Upper lobe of right lung (tissue), 1 donor: ENCODE measurements around the gene RBFOX1. TPM values are rescaled to one million over a fixed set of nuclear protein-coding genes. Genes with fewer than 3 reads are reported as not detected.
"Not testable (repeated sequence)": the region's sequence is repeated elsewhere in the genome, so short reads cannot be mapped to it uniquely, and the experiment has no call there.

ENCODE experiments used
- ATAC-seq: fragments of 200-7000 bp; cut with Tn5 transposase; one replicate; pipeline ENCODE4 v1.9.1; 2020; ENCODE audit warnings: mild to moderate bottlenecking, moderate library complexity
- DNase-seq: peaks from one replicate; pipeline ENCODE4 v3.0.0-alpha.2; 2020
- H3K27ac ChIP-seq: fragments of 200-600 bp; one replicate; pipeline ENCODE4 v1.8.0; 2022
- H3K27me3 ChIP-seq: fragments of 200-600 bp; one replicate; pipeline ENCODE4 v1.8.0; 2022; ENCODE audit warnings: mild to moderate bottlenecking
- H3K36me3 ChIP-seq: fragments of 200-600 bp; one replicate; pipeline ENCODE4 v1.8.0; 2022
- H3K4me1 ChIP-seq: fragments of 200-600 bp; one replicate; pipeline ENCODE4 v1.8.0; 2022
- H3K4me3 ChIP-seq: fragments of 200-600 bp; one replicate; pipeline ENCODE4 v1.8.0; 2022; ENCODE audit warnings: mild to moderate bottlenecking
- H3K9me3 ChIP-seq: fragments of 200-600 bp; one replicate; pipeline ENCODE4 v1.8.0; 2022
- intact Hi-C: fragments of 100-400 bp; cut with DNase I; formaldehyde crosslinking; loops from one replicate; pipeline ENCODE4 v1.11.0; 2022
- total RNA-seq: library from RNA; stranded (reverse); fragmentation: NEBNext Ultra II Directional; extraction: Animal tissue kit (Norgen Biotek cat#: 25700); gene quantifications from one replicate; pipeline ENCODE4 v1.2.1, GENCODE V29; 2021
- TF ChIP-seq, protein P1 (sequence below): fragments of 200-600 bp; IDR thresholded peaks from one replicate; pipeline ENCODE4 v1.8.0; 2022; ENCODE audit warnings: antibody characterized with exemption
- donor health status: DM: no; HTN: yes; CAD: no; lungs with severe emphysema.

The RBFOX1 gene
- total RNA-seq, 1 donor from 2014 or later, result not detected

DNA sequence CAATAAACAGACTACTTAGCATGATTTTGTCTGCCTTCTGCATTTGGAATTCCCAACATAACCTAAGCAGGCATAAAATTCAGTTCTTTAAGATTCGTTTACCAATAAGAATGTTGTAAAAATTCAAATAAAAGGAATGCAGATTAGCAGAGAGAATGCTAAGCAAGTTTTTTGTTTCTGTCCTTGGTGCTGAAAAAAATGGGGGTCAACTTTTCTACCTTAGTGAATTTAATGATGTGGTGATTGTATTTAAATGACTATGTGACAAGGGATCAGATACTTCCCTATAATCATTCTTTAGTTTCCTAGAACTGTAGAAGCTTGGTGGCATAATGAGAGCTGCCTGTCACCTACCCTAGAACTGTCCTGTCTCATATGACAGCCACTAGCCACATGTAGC, 159.5 kb downstream of the RBFOX1 start:
- Histone ChIP-seq H3K4me3 (no peak overlapping the region), H3K4me1 (no peaks in the 10 kb centered on the region), H3K27ac (no peak overlapping the region), H3K27me3 (no peaks in the 10 kb centered on the region), H3K9me3 (no peaks in the 10 kb centered on the region), H3K36me3 (no peaks in the 10 kb centered on the region)
- no peak for DNase-seq
- ATAC-seq, result no peak
- intact Hi-C loops, result no loop called here
- TF ChIP-seq, protein P1, sequence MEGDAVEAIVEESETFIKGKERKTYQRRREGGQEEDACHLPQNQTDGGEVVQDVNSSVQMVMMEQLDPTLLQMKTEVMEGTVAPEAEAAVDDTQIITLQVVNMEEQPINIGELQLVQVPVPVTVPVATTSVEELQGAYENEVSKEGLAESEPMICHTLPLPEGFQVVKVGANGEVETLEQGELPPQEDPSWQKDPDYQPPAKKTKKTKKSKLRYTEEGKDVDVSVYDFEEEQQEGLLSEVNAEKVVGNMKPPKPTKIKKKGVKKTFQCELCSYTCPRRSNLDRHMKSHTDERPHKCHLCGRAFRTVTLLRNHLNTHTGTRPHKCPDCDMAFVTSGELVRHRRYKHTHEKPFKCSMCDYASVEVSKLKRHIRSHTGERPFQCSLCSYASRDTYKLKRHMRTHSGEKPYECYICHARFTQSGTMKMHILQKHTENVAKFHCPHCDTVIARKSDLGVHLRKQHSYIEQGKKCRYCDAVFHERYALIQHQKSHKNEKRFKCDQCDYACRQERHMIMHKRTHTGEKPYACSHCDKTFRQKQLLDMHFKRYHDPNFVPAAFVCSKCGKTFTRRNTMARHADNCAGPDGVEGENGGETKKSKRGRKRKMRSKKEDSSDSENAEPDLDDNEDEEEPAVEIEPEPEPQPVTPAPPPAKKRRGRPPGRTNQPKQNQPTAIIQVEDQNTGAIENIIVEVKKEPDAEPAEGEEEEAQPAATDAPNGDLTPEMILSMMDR, result no peak

DNA sequence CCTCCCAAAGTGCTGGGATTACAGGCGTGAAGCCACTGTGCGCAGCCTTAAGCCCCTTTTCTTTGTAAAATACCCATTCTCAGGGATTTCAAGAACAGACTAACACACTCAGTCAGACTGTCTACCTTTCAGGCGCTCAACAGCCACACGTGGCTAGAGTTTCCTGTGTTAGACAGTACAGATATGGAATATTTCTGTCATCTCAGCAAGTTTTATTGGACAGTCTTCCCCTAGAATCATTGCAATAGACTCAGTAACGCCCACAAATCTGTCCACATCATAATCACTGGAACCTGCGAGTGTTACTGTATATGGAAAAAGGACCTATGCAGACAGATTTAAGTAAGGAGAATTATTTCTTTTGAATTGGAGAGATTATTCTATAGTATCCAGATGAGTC, 160.5 kb downstream of the RBFOX1 start:
- intact Hi-C loops, result no loop called here
- no peaks in the 10 kb centered on the region for H3K9me3 ChIP-seq
- no peaks in the 10 kb centered on the region for H3K36me3 ChIP-seq
- no peak overlapping the region for H3K27ac ChIP-seq
- TF ChIP-seq, protein P1, result no peak
- DNase-seq (no peak), ATAC-seq (no peak)
- no peaks in the 10 kb centered on the region for H3K4me1 ChIP-seq
- H3K4me3 ChIP-seq, result no peak overlapping the region
- H3K27me3 ChIP-seq, result no peaks in the 10 kb centered on the region

DNA sequence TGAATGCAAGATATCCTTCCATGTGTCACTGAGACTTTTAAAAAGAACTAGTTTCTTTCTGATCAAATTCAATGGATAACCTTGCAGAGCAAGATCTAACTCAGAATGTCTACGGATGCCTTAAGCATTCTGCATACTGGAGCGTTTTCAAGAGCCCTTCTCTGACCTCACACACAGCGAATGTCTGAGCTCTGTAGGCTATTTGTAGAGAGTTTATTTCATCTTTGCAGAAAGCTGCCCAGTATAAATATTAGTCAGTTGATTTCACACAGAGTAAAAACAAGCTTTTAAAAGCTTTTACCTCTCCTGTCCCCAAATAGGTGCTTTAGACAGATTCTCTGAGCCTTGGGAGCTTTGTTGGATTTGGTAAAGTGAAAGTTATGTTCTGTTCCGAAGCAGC, 165.0 kb downstream of the RBFOX1 start:
- TF ChIP-seq, protein P1, result no peak
- no peaks in the 10 kb centered on the region for H3K4me1 ChIP-seq
- no peak overlapping the region for H3K27ac ChIP-seq
- no peak overlapping the region for H3K4me3 ChIP-seq
- no peaks in the 10 kb centered on the region for H3K27me3 ChIP-seq
- H3K9me3 ChIP-seq, result no peaks in the 10 kb centered on the region
- intact Hi-C loops, result no loop called here
- DNase-seq, result no peak
- no peaks in the 10 kb centered on the region for H3K36me3 ChIP-seq
- no peak for ATAC-seq

DNA sequence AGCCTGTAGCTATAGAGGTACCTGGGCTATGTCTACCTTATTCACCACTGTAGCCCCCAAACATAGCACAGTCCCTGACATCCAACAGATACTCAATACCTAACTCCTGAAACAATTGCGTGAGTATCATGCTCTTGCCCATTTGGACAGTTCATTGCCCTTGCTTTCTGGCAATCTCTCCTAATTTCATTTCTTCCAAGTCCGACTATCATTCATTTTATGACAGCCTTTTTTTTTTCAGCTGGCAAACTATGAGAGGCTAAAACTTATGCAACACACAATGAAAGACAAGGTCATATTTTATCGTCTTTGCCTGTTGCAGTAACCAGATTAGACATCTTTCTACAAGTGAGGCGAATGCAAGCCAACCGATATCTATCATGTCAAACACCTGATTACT, 169.2 kb downstream of the RBFOX1 start:
- no peak for ATAC-seq
- TF ChIP-seq, protein P1, result no peak
- intact Hi-C loops, result no loop called here
- H3K9me3 ChIP-seq, result no peaks in the 10 kb centered on the region
- H3K4me3 ChIP-seq, result no peak overlapping the region
- no peak for DNase-seq
- no peaks in the 10 kb centered on the region for H3K4me1 ChIP-seq
- H3K27ac ChIP-seq, result no peak overlapping the region
- H3K36me3 ChIP-seq, result no peaks in the 10 kb centered on the region
- H3K27me3 ChIP-seq, result no peaks in the 10 kb centered on the region

DNA sequence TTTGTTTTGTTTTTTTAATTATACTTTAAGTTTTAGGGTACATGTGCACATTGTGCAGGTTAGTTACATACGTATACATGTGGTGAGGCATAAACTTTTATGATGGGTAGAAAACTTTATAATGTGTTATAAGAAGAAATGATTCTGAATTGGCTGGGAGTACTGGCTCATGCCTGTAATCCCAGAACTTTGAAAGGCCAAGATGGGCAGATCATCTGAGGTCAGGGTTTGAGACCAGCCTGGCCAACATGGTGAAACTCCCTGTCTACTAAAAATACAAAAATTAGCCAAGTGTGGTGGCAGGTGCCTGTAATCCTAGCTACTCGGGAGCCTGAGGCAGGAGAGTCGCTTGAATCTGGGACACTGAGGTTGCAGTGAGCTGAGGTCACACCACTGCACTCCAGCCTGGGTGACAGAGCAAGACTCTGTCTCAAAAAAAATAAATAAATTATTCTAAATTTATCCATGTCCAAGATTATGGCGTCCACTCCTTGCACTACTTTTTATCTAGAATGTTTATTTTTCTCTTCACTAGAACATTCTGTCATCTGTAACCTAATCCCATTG, 170.0 kb downstream of the RBFOX1 start:
- ATAC-seq, intact Hi-C loops, H3K27ac ChIP-seq, H3K9me3 ChIP-seq, H3K36me3 ChIP-seq, H3K4me3 ChIP-seq, DNase-seq, H3K4me1 ChIP-seq, H3K27me3 ChIP-seq: not testable (repeated sequence)

DNA sequence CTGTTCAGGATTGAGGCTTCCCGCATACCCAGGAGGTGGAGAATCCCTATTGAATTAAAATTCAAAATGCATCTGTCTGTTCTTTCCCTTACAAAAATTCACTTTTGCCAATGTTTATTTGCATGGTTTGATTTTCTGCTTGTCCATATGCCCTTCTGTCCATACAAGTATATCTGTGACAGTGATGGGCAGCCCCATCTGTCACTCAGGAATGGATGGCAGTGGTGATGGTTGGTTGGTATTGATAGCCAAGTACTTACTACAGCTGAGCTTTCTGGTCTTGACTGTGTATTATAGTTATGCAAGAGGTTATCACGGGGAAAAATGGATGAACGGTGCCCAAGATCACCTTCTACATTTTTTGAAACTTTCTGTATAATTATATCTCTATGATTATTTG, 171.0 kb downstream of the RBFOX1 start:
- intact Hi-C loops, result no loop called here
- H3K27me3 ChIP-seq, result no peaks in the 10 kb centered on the region
- DNase-seq (no peak), ATAC-seq (no peak)
- no peaks in the 10 kb centered on the region for H3K4me1 ChIP-seq
- H3K36me3 ChIP-seq, result no peaks in the 10 kb centered on the region
- no peak overlapping the region for H3K27ac ChIP-seq
- H3K9me3 ChIP-seq, result no peaks in the 10 kb centered on the region
- H3K4me3 ChIP-seq, result no peak overlapping the region
- TF ChIP-seq, protein P1, result no peak
